Hindlimb muscle (tissue), 1 donor: Measurements from ENCODE around the gene IER2. TPM values are rescaled to one million over a fixed set of nuclear protein-coding genes. Genes with fewer than 3 reads are reported as not detected.

Experiments
- polyA plus RNA-seq: library from polyadenylated mRNA; unstranded; fragments of 120-200 nt; gene quantifications from one replicate; pipeline ENCODE4 v1.2.1, GENCODE V29; 2013; ENCODE audit not compliant: insufficient read length

The IER2 gene
- polyA plus RNA-seq, 1 donor: 58.5 TPM

Other genes starting within 250 kb of the IER2 start
- gene SYCE2, start 231.1 kb upstream of the IER2 start, polyA plus RNA-seq: 3.3 TPM
- 43.3 TPM for gene FARSA, start 216.7 kb upstream of the IER2 start, polyA plus RNA-seq
- gene CALR, start 211.8 kb upstream of the IER2 start, polyA plus RNA-seq: 361 TPM
- gene RAD23A, start 204.5 kb upstream of the IER2 start, polyA plus RNA-seq: 156 TPM
- gene GADD45GIP1, start 193.2 kb upstream of the IER2 start, polyA plus RNA-seq: 48.4 TPM
- 0.18 TPM for gene DAND5, start 180.8 kb upstream of the IER2 start, polyA plus RNA-seq
- 112 TPM for gene NFIX, start 154.9 kb upstream of the IER2 start, polyA plus RNA-seq
- gene LYL1, start 47.6 kb upstream of the IER2 start, polyA plus RNA-seq: 6.3 TPM
- gene TRMT1, start 33.7 kb upstream of the IER2 start, polyA plus RNA-seq: 25.6 TPM
- gene NACC1, start 32.1 kb upstream of the IER2 start, polyA plus RNA-seq: 23.4 TPM
- gene STX10, start within 50 bp of the IER2 start, polyA plus RNA-seq: 33.8 TPM